Ishikawa (cell line): ENCODE data around the gene LHPP.
A peak's percentile ranks its signal among the peaks of the same experiment; 100 is the strongest.

Source experiments
- CEBPB ChIP-seq: IDR thresholded peaks from 2 replicates; pipeline ENCODE4 v1.6.1; 2012
- CREB1 ChIP-seq: IDR thresholded peaks from 2 replicates; pipeline ENCODE4 v1.6.1; 2012; ENCODE audit warnings: low read depth
- EGR1 ChIP-seq: IDR thresholded peaks from 2 replicates; pipeline ENCODE4 v1.6.1; 2012
- EP300 ChIP-seq: IDR thresholded peaks from 2 replicates; pipeline ENCODE4 v1.6.1; 2012; ENCODE audit warnings: borderline replicate concordance
- FOXM1 ChIP-seq: IDR thresholded peaks from 2 replicates; pipeline ENCODE4 v1.6.1; 2012; ENCODE audit warnings: low read depth, borderline replicate concordance
- MAX ChIP-seq: IDR thresholded peaks from 2 replicates; pipeline ENCODE4 v1.6.1; 2012
- RAD21 ChIP-seq: IDR thresholded peaks from 2 replicates; pipeline ENCODE4 v1.6.1; 2012; ENCODE audit warnings: low read depth
- REST ChIP-seq: IDR thresholded peaks from 2 replicates; pipeline ENCODE4 v1.6.1; 2012; ENCODE audit warnings: low read depth, mild to moderate bottlenecking
- TAF1 ChIP-seq: IDR thresholded peaks from 2 replicates; pipeline ENCODE4 v1.6.1; 2012; ENCODE audit warnings: low read depth, mild to moderate bottlenecking
- TCF12 ChIP-seq: IDR thresholded peaks from 2 replicates; pipeline ENCODE4 v1.6.1; 2012; ENCODE audit warnings: low read depth
- TEAD4 ChIP-seq: IDR thresholded peaks from 2 replicates; pipeline ENCODE4 v1.6.1; 2012
- USF1 ChIP-seq: IDR thresholded peaks from 2 replicates; pipeline ENCODE4 v1.6.1; 2012
- YY1 ChIP-seq: IDR thresholded peaks from 2 replicates; pipeline ENCODE4 v1.6.1; 2012; ENCODE audit warnings: low read depth
- ZBTB7A ChIP-seq: IDR thresholded peaks from 2 replicates; pipeline ENCODE4 v1.6.1; 2012; ENCODE audit warnings: low read depth

- TF ChIP-seq EP300 (no peak), YY1 (no peak), TAF1 (no peak), FOXM1 (no peak), EGR1 (no peak), REST (no peak), TEAD4 (no peak), MAX (no peak), CEBPB (no peak), RAD21 (peak; percentile 15; the same call in 1 of the 2 replicates), TCF12 (no peak), CREB1 (no peak), ZBTB7A (no peak), USF1 (no peak)
Observed at GRCh38 chr10:124649214-124649613, 187.6 kb downstream of the LHPP start.
